GM13977 (cell line): ENCODE data around the gene GRIN2C.

Experiments
- DNase-seq: peaks from one replicate; pipeline ENCODE4 v3.0.0; 2012; ENCODE audit warnings: low spot score
- in situ Hi-C: fragments of 300-500 bp; cut with MboI; formaldehyde crosslinking; loops from one replicate; pipeline ENCODE4 v1.12.0; 2022; ENCODE audit warnings: low sequenced_read_pairs, low pct_unique_long_range_greater_than_20kb, mixed read lengths, inconsistent platforms; ENCODE audit not compliant: unreplicated experiment
- TF ChIP-seq, protein P1 (sequence below): IDR thresholded peaks from 2 replicates; pipeline ENCODE4 v1.5.1; 2012; ENCODE audit warnings: mild to moderate bottlenecking, control low read depth; ENCODE audit not compliant: insufficient read depth; ENCODE audit errors: extremely low read depth, missing control alignments

Gene GRIN2C

GRCh38 chr17:74848656-74849399 is 10.9 kb downstream of the GRIN2C start:
- TF ChIP-seq, protein P1, sequence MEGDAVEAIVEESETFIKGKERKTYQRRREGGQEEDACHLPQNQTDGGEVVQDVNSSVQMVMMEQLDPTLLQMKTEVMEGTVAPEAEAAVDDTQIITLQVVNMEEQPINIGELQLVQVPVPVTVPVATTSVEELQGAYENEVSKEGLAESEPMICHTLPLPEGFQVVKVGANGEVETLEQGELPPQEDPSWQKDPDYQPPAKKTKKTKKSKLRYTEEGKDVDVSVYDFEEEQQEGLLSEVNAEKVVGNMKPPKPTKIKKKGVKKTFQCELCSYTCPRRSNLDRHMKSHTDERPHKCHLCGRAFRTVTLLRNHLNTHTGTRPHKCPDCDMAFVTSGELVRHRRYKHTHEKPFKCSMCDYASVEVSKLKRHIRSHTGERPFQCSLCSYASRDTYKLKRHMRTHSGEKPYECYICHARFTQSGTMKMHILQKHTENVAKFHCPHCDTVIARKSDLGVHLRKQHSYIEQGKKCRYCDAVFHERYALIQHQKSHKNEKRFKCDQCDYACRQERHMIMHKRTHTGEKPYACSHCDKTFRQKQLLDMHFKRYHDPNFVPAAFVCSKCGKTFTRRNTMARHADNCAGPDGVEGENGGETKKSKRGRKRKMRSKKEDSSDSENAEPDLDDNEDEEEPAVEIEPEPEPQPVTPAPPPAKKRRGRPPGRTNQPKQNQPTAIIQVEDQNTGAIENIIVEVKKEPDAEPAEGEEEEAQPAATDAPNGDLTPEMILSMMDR: no peak
- in situ Hi-C loops: no loop called here
- no peak for DNase-seq

GRCh38 chr17:74846621-74847020 is 13.1 kb downstream of the GRIN2C start:
- in situ Hi-C loops: no loop called here
- TF ChIP-seq, protein P1: no peak
- no peak for DNase-seq

- in situ Hi-C loops: no loop called here
- TF ChIP-seq, protein P1: no peak
- DNase-seq: no peak
These were observed 16.4 kb downstream of the GRIN2C start for GRCh38 chr17:74843352-74843627.

- in situ Hi-C loops: no loop called here
- DNase-seq: peak; percentile 81
These were observed 16.9 kb downstream of the GRIN2C start for GRCh38 chr17:74842599-74843351.

DNA sequence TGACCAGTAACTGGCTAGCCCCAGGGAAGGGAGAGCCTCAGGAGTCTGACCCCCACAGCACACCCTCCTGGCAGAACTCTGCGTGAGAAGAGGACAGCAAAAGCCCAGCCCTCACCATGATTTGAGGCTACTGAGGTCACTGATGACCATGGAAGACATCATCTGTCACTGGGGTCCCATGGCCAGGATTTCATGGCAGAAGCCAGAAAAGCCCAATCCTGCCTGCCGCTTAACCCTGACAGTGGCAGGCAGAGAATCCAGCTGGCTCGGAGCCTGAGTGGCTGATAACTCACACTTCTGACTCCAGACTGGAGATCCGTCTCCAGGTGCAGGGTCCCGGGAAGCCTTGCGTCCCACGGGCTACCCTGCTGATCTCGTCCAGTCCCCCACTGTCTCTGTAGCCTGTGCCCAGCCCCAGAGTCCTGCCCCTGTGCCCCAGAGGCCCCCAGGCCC is 17.5 kb downstream of the GRIN2C start:
- DNase-seq: no peak
- in situ Hi-C loops: no loop called here
- TF ChIP-seq, protein P1: no peak

More at GRCh38 chr17:74842599-74843351, 16.9 kb downstream of the GRIN2C start:
- TF ChIP-seq, protein P1: peak; percentile 43

- TF ChIP-seq, protein P1: no peak
- in situ Hi-C loops: no loop called here
- DNase-seq: no peak
These were observed 18.6 kb downstream of the GRIN2C start for GRCh38 chr17:74840989-74841666.
